GM12878 (cell line): ENCODE data around the gene LRP4. TPM values are rescaled to one million over a fixed set of nuclear protein-coding genes. Genes with fewer than 3 reads are reported as not detected.

Experiments used
- ATAC-seq: fragments of 200-7000 bp; cut with Tn5 transposase; 3 replicates; pipeline ENCODE4 v1.9.1; 2020; ENCODE audit warnings: mild to moderate bottlenecking, moderate library complexity
- BruUV-seq: library from RNA; stranded (reverse); fragments of 400-500 nt; replicated peaks from 2 replicates; lab custom pipeline; 2021; lab: Mats Ljungman, UMichigan
- CTCF ChIA-PET: fragments of 300-600 bp; sonication (Branson Sonifier 250); formaldehyde crosslinking; extraction: SDS; loops from one replicate; lab custom pipeline; 2021; ENCODE audit warnings: inconsistent platforms; lab: Yijun Ruan, JAX
- POLR2A ChIA-PET: fragments of 350-600 bp; formaldehyde crosslinking; extraction: SDS; loops from one replicate; lab custom pipeline; 2021; ENCODE audit warnings: inconsistent platforms; lab: Charles Lee
- RAD21 ChIA-PET: fragments of 300-600 bp; sonication (Branson Sonifier 250); formaldehyde crosslinking; loops from one replicate; lab custom pipeline; 2023; ENCODE audit warnings: antibody characterized with exemption; ENCODE audit not compliant: unreplicated experiment; lab: Charles Lee
- SMC1A ChIA-PET: fragments of 300-600 bp; sonication (Branson Sonifier 250); formaldehyde crosslinking; loops from one replicate; lab custom pipeline; 2023; ENCODE audit not compliant: unreplicated experiment, uncharacterized antibody; lab: Charles Lee
- DNase-seq: peaks from one replicate; pipeline ENCODE4 v3.0.0-alpha.2; 2011; ENCODE audit warnings: low read depth, low spot score
- FAIRE-seq: peaks from 3 replicates; lab custom pipeline; 2011; peaks lifted over from hg19 to GRCh38; lab: Jason Lieb, UNC
- H2AFZ ChIP-seq: 2 replicates; pipeline ENCODE4 v1.6.0; 2011; ENCODE audit warnings: low read depth, low read length, control low read depth; ENCODE audit not compliant: control insufficient read depth
- H3K27ac ChIP-seq: 2 replicates; pipeline ENCODE4 v1.5.1; 2011; ENCODE audit warnings: control low read depth; ENCODE audit not compliant: control insufficient read depth, insufficient read depth
- H3K27me3 ChIP-seq, 2 experiments: replicated peaks in 1 of 2; 2 replicates each; pipeline versions ENCODE4 v1.6.0 to v1.6.1; 2011; ENCODE audit warnings: low read length in 1 of 2; ENCODE audit not compliant: control insufficient read depth in 2 of 2, insufficient read depth in 2 of 2
- H3K36me3 ChIP-seq, 2 experiments: 2 replicates each; pipeline ENCODE4 v1.5.1; 2011; ENCODE audit warnings: low read length in 1 of 2; ENCODE audit not compliant: control insufficient read depth in 2 of 2, insufficient read depth in 2 of 2
- H3K4me1 ChIP-seq: 2 replicates; pipeline ENCODE4 v1.6.1; 2011; ENCODE audit warnings: mild to moderate bottlenecking, low read length, moderate library complexity, mixed read lengths; ENCODE audit not compliant: control insufficient read depth, insufficient read depth
- H3K4me2 ChIP-seq: 2 replicates; pipeline ENCODE4 v1.6.0; 2011; ENCODE audit warnings: control low read depth; ENCODE audit not compliant: control insufficient read depth, insufficient read depth
- H3K4me3 ChIP-seq: fragments of 200-600 bp; sonication (generic); 2 replicates; pipeline ENCODE4 v1.5.1; 2016
- H3K79me2 ChIP-seq: 2 replicates; pipeline ENCODE4 v1.6.0; 2011; ENCODE audit warnings: low read length; ENCODE audit not compliant: control insufficient read depth, insufficient read depth
- H3K9ac ChIP-seq: 2 replicates; pipeline ENCODE4 v1.8.0; 2011; ENCODE audit warnings: low read length, control low read depth, mixed read lengths; ENCODE audit not compliant: control insufficient read depth, insufficient read depth
- H3K9me3 ChIP-seq: replicated peaks from 3 replicates; pipeline ENCODE4 v1.5.1; 2011; ENCODE audit warnings: mild to moderate bottlenecking, low read length; ENCODE audit not compliant: control insufficient read depth, insufficient read depth
- H4K20me1 ChIP-seq: 2 replicates; pipeline ENCODE4 v1.6.0; 2011; ENCODE audit not compliant: control insufficient read depth, insufficient read depth
- DPF2 ChIP-seq: fragments of 450-650 bp; IDR thresholded peaks from 2 replicates; pipeline ENCODE4 v1.6.1; 2017; ENCODE audit warnings: mild to moderate bottlenecking
- EP300 ChIP-seq, 2 experiments: fragments of 150-350 bp in 1 of 2; IDR thresholded peaks; 2 replicates each; pipeline ENCODE4 v1.6.1; 2011 to 2012; ENCODE audit warnings: low read depth in 2 of 2, low read length in 2 of 2, borderline replicate concordance in 1 of 2, improper control_type of control experiment in 1 of 2, inconsistent platforms in 1 of 2; ENCODE audit not compliant: control insufficient read depth in 1 of 2
- ESRRA ChIP-seq: IDR thresholded peaks from 2 replicates; pipeline ENCODE4 v1.6.1; 2012; ENCODE audit warnings: mild to moderate bottlenecking, low read length, improper control_type of control experiment
- HDAC2 ChIP-seq: fragments of 200-600 bp; sonication (generic); IDR thresholded peaks from 2 replicates; pipeline ENCODE4 v1.6.1; 2017
- IKZF2 ChIP-seq, 2 experiments: fragments of 450-650 bp; IDR thresholded peaks; 2 replicates each; pipeline ENCODE4 v1.6.1; 2017; ENCODE audit warnings: mild to moderate bottlenecking in 2 of 2, moderate library complexity in 2 of 2
- JUNB ChIP-seq: IDR thresholded peaks from 2 replicates; pipeline ENCODE4 v1.6.1; 2016; ENCODE audit warnings: antibody characterized with exemption, mild to moderate bottlenecking
- NR2C2 ChIP-seq: IDR thresholded peaks from 2 replicates; pipeline ENCODE4 v1.6.1; 2011; ENCODE audit warnings: borderline replicate concordance, low read depth; ENCODE audit not compliant: control insufficient read depth, insufficient read length
- RBBP5 ChIP-seq: fragments of 200-600 bp; sonication (generic); conservative IDR thresholded peaks from 2 replicates; pipeline ENCODE4 v1.6.1; 2016
- STAT1 ChIP-seq: fragments of 450-650 bp; conservative IDR thresholded peaks from 2 replicates; pipeline ENCODE4 v1.6.1; 2014; ENCODE audit warnings: antibody characterized with exemption, mild to moderate bottlenecking
- YY1 ChIP-seq: IDR thresholded peaks from 2 replicates; pipeline ENCODE4 v1.6.1; 2011; ENCODE audit warnings: low read depth, mild to moderate bottlenecking, low read length
- ZNF384 ChIP-seq: IDR thresholded peaks from 2 replicates; pipeline ENCODE4 v1.6.1; 2012; ENCODE audit warnings: low read depth, mild to moderate bottlenecking, low read length, improper control_type of control experiment, borderline replicate concordance
- WGBS: methylation state at CpG from one replicate; pipeline ENCODE4 v1.1.6; 2016; ENCODE audit warnings: low lambda C conversion rate; ENCODE audit not compliant: insufficient replicate concordance, insufficient coverage; ENCODE audit errors: missing lambda C conversion rate; 5-methylcytosine and 5-hydroxymethylcytosine counted together
- in situ Hi-C: fragments of 300-500 bp; cut with MboI; formaldehyde crosslinking; loops from 9 replicates; pipeline ENCODE4 v1.14.3; 2018; ENCODE audit warnings: mixed read lengths
- intact Hi-C: fragments of 100-400 bp; cut with micrococcal nuclease; formaldehyde crosslinking; loops from one replicate; pipeline ENCODE4 v1.14.2; 2022; ENCODE audit not compliant: unreplicated experiment
- polyA plus RNA-seq, 11 experiments: library from polyadenylated mRNA; depleted of rRNA in 4 of 11; unstranded in 6 of 11; stranded (reverse) in 5 of 11; fragments of >200 nt; fragmentation: Nextera tagmentation in 4 of 11; fragmentation: Illumina TruSeq in 1 of 11; extraction: Ambion mirVana in 4 of 11; extraction: Trizol in 1 of 11; gene quantifications; 1 replicate in 1 of 11; 2 replicates in 10 of 11; pipeline versions ENCODE4 v1.2.1 to v1.2.3, GENCODE V29; 2011 to 2016; ENCODE audit warnings: inconsistent platforms in 2 of 11, missing spikeins in 2 of 11, low read depth in 1 of 11
- total RNA-seq, 4 experiments: library from RNA; depleted of rRNA in 3 of 4; stranded (reverse); fragments of >200 nt in 3 of 4; fragmentation: Illumina TruSeq in 1 of 4; extraction: Trizol in 1 of 4; gene quantifications; 2 replicates each; pipeline versions ENCODE4 v1.2.1 to v1.2.3, GENCODE V29; 2013 to 2021
- TF ChIP-seq, protein P1 (sequence below): IDR thresholded peaks from 2 replicates; pipeline ENCODE4 v1.6.1; 2011; ENCODE audit warnings: borderline replicate concordance, low read depth, mild to moderate bottlenecking, moderate library complexity, low read length; ENCODE audit not compliant: insufficient read depth, poor library complexity, severe bottlenecking
- TF ChIP-seq, protein P2 (sequence below): IDR thresholded peaks from 2 replicates; pipeline ENCODE4 v1.6.1; 2012; ENCODE audit warnings: improper control_type of control experiment, low read depth, low read length; ENCODE audit not compliant: insufficient replicate concordance
- TF ChIP-seq, protein P3 (sequence below), 3 experiments: IDR thresholded peaks in 2 of 3; conservative IDR thresholded peaks in 1 of 3; 2 replicates each; pipeline ENCODE4 v1.5.1; 2011; ENCODE audit warnings: low read depth in 3 of 3, low read length in 3 of 3, mild to moderate bottlenecking in 3 of 3, control low read depth in 2 of 3, moderate library complexity in 2 of 3, inconsistent platforms in 1 of 3, mixed read lengths in 1 of 3; ENCODE audit not compliant: control insufficient read depth in 2 of 3, insufficient read depth in 1 of 3; ENCODE audit errors: extremely low read depth in 1 of 3

LRP4 gene
- total and polyA plus RNA-seq, 10 of the 15 experiments (the other 5 are each of a cell fraction or from before 2014, with no cell fraction given): under 0.01 to 0.06 (median 0.03) TPM; not detected in 6

DNA sequence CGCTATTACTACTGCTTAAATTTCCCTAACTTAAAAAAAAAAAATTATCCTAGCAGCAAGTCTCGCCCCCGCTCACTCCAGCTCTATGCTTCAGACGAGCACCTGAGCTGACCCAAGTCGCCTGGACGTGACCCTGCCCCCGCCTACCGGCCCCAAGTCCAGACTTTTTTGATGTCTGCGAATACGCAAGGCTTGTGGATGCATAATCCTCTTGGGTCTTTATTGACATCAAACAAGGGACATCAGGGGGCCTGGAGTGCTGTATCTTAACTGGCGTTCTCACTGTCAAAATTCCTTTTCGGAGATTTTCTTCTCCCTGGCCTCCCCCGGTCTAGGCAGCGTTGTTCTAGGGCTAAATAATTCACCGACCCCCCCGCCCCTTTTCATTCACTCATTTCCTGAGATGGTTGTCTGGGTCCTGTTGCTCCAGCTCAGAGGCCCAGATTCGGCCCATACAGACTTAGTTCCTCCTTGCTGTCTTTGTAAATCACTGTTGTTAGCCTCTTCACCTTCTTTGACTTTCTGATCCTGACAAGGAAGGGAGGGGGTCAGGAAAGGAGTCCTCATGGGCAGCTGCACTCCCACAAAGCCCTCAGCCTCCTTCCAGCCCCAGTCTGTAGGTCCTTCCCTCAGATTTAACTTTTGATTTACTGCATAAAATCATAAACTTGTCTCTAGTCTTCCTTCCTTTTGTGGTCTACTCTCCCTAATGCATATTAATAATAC, 601 bp upstream of the LRP4 start:
- peaks cover 6 to 28% of the 10 kb centered on the region in 2 experiments for H3K27me3 ChIP-seq
- FAIRE-seq: no peak
- H4K20me1 ChIP-seq: no peaks in the 10 kb centered on the region
- RAD21 ChIA-PET: interaction anchor here (0.5 to 3.1 kb wide), 3 partner anchors 137 to 234 kb away, joined by 3 to 17 read pairs (median 3); no protein-coding TSS in a partner anchor
- no TSS peak for BruUV-seq
- in situ Hi-C loops (no loop called here), intact Hi-C loops (loop anchor here (5.0 kb wide), 1 partner anchor 153 kb away; no protein-coding TSS in a partner anchor)
- H3K4me2 ChIP-seq: peak overlapping the region; percentile 57
- H2AFZ ChIP-seq: no peak overlapping the region; the same call in 1 of the 2 replicates
- H3K9me3 ChIP-seq: no peaks in the 10 kb centered on the region
- H3K4me1 ChIP-seq: peaks cover 6% of the 10 kb centered on the region; the same call in 1 of the 2 replicates
- CTCF ChIA-PET: interaction anchor here (0.7 to 3.1 kb wide), 14 partner anchors 9 to 329 kb away, joined by 3 to 39 read pairs (median 3); no protein-coding TSS in a partner anchor
- ATAC-seq: no peak
- H3K4me3 ChIP-seq: peak overlapping the region; percentile 44; the same call in 1 of the 2 replicates
- no peak overlapping the region for H3K9ac ChIP-seq
- SMC1A ChIA-PET: interaction anchor here (0.6 to 2.7 kb wide), 7 partner anchors 15 to 234 kb away, joined by 3 to 19 read pairs (median 3); no protein-coding TSS in a partner anchor
- POLR2A ChIA-PET: no interaction called here
- H3K36me3 ChIP-seq: no peaks in the 10 kb centered on the region
- WGBS: 17% methylated on average over 17 of the region's 17 CpGs
- H3K27ac ChIP-seq: no peak overlapping the region
- DNase-seq: no peak
- H3K79me2 ChIP-seq: no peaks in the 10 kb centered on the region
- TF ChIP-seq, protein P1, sequence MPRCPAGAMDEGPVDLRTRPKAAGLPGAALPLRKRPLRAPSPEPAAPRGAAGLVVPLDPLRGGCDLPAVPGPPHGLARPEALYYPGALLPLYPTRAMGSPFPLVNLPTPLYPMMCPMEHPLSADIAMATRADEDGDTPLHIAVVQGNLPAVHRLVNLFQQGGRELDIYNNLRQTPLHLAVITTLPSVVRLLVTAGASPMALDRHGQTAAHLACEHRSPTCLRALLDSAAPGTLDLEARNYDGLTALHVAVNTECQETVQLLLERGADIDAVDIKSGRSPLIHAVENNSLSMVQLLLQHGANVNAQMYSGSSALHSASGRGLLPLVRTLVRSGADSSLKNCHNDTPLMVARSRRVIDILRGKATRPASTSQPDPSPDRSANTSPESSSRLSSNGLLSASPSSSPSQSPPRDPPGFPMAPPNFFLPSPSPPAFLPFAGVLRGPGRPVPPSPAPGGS: no peak
- TF ChIP-seq, protein P2, sequence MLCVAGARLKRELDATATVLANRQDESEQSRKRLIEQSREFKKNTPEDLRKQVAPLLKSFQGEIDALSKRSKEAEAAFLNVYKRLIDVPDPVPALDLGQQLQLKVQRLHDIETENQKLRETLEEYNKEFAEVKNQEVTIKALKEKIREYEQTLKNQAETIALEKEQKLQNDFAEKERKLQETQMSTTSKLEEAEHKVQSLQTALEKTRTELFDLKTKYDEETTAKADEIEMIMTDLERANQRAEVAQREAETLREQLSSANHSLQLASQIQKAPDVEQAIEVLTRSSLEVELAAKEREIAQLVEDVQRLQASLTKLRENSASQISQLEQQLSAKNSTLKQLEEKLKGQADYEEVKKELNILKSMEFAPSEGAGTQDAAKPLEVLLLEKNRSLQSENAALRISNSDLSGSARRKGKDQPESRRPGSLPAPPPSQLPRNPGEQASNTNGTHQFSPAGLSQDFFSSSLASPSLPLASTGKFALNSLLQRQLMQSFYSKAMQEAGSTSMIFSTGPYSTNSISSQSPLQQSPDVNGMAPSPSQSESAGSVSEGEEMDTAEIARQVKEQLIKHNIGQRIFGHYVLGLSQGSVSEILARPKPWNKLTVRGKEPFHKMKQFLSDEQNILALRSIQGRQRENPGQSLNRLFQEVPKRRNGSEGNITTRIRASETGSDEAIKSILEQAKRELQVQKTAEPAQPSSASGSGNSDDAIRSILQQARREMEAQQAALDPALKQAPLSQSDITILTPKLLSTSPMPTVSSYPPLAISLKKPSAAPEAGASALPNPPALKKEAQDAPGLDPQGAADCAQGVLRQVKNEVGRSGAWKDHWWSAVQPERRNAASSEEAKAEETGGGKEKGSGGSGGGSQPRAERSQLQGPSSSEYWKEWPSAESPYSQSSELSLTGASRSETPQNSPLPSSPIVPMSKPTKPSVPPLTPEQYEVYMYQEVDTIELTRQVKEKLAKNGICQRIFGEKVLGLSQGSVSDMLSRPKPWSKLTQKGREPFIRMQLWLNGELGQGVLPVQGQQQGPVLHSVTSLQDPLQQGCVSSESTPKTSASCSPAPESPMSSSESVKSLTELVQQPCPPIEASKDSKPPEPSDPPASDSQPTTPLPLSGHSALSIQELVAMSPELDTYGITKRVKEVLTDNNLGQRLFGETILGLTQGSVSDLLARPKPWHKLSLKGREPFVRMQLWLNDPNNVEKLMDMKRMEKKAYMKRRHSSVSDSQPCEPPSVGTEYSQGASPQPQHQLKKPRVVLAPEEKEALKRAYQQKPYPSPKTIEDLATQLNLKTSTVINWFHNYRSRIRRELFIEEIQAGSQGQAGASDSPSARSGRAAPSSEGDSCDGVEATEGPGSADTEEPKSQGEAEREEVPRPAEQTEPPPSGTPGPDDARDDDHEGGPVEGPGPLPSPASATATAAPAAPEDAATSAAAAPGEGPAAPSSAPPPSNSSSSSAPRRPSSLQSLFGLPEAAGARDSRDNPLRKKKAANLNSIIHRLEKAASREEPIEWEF: no peak
- no peak for TF ChIP-seq ZNF384
- no peak for TF ChIP-seq DPF2
- no peak for TF ChIP-seq RBBP5
- TF ChIP-seq STAT1: no peak
- TF ChIP-seq YY1: no peak
- no peak for TF ChIP-seq ESRRA
- no peak for TF ChIP-seq EP300 (IDR thresholded peaks at IDR 0.05; ENCODE audit: borderline replicate concordance in 1 of 2, control insufficient read depth in 1 of 2, low read depth in 2 of 2, low read length in 2 of 2)
- TF ChIP-seq HDAC2: no peak
- no peak for TF ChIP-seq IKZF2 (IDR thresholded peaks at IDR 0.05)
- no peak for TF ChIP-seq JUNB
- TF ChIP-seq NR2C2: no peak
- TF ChIP-seq, protein P3, sequence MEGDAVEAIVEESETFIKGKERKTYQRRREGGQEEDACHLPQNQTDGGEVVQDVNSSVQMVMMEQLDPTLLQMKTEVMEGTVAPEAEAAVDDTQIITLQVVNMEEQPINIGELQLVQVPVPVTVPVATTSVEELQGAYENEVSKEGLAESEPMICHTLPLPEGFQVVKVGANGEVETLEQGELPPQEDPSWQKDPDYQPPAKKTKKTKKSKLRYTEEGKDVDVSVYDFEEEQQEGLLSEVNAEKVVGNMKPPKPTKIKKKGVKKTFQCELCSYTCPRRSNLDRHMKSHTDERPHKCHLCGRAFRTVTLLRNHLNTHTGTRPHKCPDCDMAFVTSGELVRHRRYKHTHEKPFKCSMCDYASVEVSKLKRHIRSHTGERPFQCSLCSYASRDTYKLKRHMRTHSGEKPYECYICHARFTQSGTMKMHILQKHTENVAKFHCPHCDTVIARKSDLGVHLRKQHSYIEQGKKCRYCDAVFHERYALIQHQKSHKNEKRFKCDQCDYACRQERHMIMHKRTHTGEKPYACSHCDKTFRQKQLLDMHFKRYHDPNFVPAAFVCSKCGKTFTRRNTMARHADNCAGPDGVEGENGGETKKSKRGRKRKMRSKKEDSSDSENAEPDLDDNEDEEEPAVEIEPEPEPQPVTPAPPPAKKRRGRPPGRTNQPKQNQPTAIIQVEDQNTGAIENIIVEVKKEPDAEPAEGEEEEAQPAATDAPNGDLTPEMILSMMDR (IDR thresholded peaks at IDR 0.05 in 2 of 3, conservative IDR thresholded peaks at IDR 0.05 in 1 of 3; ENCODE audit: control insufficient read depth in 2 of 3, extremely low read depth in 1 of 3, insufficient read depth in 1 of 3, low read depth in 3 of 3, low read length in 3 of 3): no peak
